GM12864 (cell line): Measurements from ENCODE around the gene WNT11.

Experiments used
- DNase-seq: peaks from one replicate; pipeline ENCODE4 v3.0.0-alpha.2; 2011; ENCODE audit warnings: low read depth
- H3K4me3 ChIP-seq: 2 replicates; pipeline ENCODE4 v1.5.1; 2011; ENCODE audit warnings: mild to moderate bottlenecking, low read depth, low read length, control low read depth
- TF ChIP-seq, protein P1 (sequence below): IDR thresholded peaks from 2 replicates; pipeline ENCODE4 v1.5.1; 2011; ENCODE audit warnings: low read depth, mild to moderate bottlenecking, moderate library complexity, low read length, control low read depth, inconsistent platforms; ENCODE audit errors: missing control alignments

WNT11 gene

DNA sequence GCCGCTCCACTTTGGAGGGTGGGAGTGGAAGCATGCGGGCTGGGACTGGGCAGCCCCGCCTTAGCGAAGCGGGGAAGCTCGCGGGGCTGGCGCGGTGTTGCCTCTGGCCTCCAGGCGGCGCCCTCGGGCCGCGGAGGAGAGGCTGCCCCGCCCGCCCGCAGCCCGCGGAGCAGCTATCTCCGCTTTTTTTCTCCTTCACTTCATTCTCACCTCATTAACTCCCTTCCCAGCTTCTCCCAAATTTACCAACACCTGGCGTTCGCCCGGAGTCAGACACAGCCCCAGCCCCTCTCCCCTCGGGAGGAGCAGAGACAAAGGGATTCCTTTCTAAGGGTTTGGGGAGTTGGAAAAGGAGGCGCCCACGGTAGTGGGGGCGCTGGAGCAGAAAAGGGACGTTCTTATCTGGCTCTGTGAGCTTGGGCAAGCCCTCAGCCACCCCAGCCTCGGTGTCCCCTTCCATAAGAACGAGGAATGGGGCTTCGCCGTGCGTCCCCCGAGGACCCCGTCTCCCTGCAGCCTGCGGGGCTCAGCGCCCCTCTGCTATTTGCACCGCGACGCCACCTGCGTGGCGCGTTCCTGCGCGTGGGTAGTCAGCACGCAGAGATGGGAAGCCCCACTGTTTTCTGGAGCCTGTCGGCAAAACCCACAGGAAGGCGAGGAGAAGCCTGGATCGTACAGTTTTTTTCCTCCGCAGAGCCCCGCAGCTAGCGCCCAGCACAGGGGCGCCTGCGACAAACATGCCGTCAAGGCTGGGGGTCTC, 1.5 kb upstream of the WNT11 start:
- H3K4me3 ChIP-seq = peak overlapping the region; percentile 20
- no peak for DNase-seq
- TF ChIP-seq, protein P1, sequence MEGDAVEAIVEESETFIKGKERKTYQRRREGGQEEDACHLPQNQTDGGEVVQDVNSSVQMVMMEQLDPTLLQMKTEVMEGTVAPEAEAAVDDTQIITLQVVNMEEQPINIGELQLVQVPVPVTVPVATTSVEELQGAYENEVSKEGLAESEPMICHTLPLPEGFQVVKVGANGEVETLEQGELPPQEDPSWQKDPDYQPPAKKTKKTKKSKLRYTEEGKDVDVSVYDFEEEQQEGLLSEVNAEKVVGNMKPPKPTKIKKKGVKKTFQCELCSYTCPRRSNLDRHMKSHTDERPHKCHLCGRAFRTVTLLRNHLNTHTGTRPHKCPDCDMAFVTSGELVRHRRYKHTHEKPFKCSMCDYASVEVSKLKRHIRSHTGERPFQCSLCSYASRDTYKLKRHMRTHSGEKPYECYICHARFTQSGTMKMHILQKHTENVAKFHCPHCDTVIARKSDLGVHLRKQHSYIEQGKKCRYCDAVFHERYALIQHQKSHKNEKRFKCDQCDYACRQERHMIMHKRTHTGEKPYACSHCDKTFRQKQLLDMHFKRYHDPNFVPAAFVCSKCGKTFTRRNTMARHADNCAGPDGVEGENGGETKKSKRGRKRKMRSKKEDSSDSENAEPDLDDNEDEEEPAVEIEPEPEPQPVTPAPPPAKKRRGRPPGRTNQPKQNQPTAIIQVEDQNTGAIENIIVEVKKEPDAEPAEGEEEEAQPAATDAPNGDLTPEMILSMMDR = peak; percentile 95

GRCh38 chr11:76206077-76206326, 300 bp downstream of the WNT11 start:
- TF ChIP-seq, protein P1 = no peak
- DNase-seq = no peak
- H3K4me3 ChIP-seq = no peak overlapping the region

DNA sequence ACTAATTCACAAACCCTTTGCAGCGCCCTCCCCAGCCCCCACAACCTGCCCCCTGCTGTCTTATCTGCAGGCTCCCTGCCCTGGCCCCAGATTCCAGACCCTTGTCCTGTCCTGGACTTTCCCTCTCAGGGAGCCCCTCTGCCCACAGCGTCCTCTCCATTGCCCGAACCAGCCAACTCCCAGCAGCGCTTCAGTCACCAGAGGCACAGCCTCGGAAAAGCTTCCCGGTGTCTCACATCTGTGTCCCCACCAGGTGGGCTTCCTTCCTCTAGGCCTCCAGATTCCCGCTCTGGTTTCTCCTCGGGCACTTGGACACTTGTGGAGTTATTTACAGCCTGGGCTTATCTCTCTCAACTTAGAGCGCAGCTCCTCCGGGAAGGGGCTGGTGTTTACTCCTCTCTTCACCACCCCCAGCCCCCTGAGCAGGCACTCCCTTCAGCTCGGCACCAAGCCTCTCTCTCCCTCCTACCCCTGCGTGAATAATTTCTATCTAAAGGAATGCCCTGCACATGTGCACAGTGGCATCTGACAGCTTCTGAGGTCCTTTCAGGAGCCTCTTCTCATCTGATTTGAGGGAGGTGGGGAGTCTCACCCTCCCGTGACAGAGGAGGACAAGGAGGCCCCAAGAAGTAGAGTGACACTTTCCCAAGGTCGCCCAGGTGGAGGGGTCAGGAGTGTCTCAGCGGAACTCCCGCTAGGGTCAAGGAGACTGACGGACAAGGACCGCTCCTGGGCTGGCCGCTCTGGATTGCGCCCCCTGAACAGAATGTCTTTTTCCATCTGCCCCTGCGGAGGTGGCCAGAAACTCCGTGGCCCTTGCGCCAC, 838 bp downstream of the WNT11 start:
- TF ChIP-seq, protein P1 = no peak
- no peak for DNase-seq
- H3K4me3 ChIP-seq = no peak overlapping the region

DNA sequence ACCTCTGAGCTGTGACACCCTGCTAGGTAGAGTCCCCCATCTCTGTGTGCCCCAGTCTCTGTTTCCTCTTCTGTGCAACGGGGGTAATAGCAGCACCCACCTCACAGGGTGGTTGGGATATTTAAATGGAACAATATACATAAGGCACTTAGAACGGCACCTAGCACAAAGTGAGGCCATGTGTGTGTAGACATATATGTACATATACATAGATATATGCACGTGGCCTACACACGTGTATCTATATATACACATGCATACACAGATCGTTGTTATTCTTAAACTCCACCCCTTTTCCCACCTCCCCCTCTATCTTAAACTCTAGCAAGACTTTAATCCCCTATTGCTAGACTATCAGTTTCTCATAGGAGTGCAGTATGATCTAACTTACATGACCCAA, 2.4 kb downstream of the WNT11 start:
- no peak overlapping the region for H3K4me3 ChIP-seq
- TF ChIP-seq, protein P1 = no peak
- no peak for DNase-seq

DNA sequence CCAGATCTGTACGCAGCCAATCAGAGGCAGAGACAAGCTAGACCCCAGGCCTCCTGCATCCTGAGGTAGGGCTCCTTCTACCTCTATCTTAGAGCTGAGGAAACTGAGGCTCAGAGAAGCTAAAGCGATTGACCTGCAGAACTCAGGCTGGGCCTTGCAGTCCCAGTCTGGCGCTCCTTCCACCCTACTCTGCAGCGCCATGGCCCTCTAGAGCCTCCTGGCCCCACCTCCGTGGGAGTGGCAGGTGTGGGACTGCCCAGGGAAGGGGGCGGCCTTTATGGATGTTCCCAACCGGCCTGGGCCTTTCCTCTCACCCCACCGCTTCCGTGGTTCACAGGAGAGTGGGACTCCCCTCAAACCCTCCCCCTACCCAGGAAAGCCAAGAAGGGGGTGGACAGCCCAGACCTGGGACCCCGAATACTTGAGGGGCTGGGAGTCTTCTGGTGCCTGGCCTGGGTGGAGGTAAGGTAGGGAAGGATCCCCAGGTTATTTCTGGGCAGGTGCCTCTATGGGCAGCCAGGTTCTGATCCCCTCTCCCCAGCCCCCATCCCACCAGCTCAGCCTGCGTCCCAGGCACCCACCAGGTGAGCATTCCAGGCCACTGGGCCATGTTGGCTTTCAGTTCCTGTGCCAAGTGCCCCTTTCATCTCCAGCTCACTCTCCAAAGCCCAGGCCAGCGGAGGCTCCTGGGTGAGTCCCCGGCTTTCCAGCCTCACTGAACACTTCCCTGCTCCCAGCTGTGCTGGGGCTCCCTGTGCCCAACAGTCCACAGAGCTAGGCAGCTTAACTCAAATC, 3.0 kb downstream of the WNT11 start:
- TF ChIP-seq, protein P1 = no peak
- DNase-seq = no peak
- H3K4me3 ChIP-seq = no peak overlapping the region

DNA sequence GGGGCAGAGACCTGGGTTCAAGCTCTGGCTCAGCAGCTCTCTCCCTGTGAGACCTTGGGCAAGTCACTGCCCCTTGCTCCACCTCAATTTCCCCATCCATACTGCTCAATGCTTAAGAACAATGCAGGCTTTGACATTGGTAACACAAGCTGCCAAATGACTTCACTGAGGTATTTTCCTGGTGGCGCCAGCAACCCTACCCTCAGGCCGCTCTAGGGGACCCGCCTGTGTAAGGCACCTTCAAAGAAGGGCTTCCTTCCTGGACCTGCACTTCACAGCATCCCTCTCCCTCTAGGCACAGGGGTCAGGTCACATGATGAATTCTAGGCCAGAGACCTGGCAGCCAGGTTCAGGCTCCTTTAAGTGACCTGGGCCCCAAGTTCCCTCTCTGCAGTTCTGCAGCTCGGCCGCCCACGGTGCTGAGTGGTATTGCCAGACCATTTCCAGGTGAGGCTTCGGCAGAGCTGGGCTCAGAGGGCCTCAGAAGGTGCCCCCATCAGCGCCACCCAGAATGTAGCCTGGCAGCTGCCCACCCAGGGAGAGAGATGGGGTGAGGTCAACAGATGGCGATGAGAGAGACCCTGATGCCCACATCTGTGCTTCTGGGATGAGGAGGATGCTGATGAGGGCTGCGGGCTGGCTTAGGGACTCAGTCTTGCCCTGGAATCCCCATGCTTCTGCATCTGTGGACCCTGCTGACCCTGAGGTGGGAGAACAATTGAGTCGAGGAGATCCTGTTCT, 4.5 kb downstream of the WNT11 start:
- H3K4me3 ChIP-seq = no peak overlapping the region
- DNase-seq = no peak
- TF ChIP-seq, protein P1 = no peak
